Measurements from ENCODE around the gene UBA7. TPM values are rescaled to one million over a fixed set of nuclear protein-coding genes. Genes with fewer than 3 reads are reported as not detected.
A peak's percentile ranks its signal among the peaks of the same experiment; 100 is the strongest.

The UBA7 gene
- total RNA-seq, 2 donors from 2014 or later: 11.3 to 12.2 TPM

- no peak for TF ChIP-seq CTCF (IDR thresholded peaks at IDR 0.05)
- no peaks in the 10 kb centered on the region for H3K4me1 ChIP-seq
- no peaks in the 10 kb centered on the region for H3K27me3 ChIP-seq
- no peak overlapping the region for H3K27ac ChIP-seq
- no peaks in the 10 kb centered on the region for H3K36me3 ChIP-seq
- H3K9me3 ChIP-seq: no peaks in the 10 kb centered on the region
- no peak overlapping the region for H3K4me3 ChIP-seq
- DNase-seq (ENCODE audit: low spot score): no peak
These were observed 41.0 kb downstream of the UBA7 start for GRCh38 chr3:49772703-49773102.

GRCh38 chr3:49771340-49771938, 42.3 kb downstream of the UBA7 start:
- Histone ChIP-seq H3K36me3 (no peaks in the 10 kb centered on the region), H3K4me1 (no peaks in the 10 kb centered on the region), H3K9me3 (no peaks in the 10 kb centered on the region), H3K27me3 (no peaks in the 10 kb centered on the region), H3K27ac (no peak overlapping the region), H3K4me3 (no peak overlapping the region)
- DNase-seq (ENCODE audit: low spot score): no peak
- no peak for TF ChIP-seq CTCF (IDR thresholded peaks at IDR 0.05)

GRCh38 chr3:49769926-49770325, 43.8 kb downstream of the UBA7 start:
- no peaks in the 10 kb centered on the region for H3K36me3 ChIP-seq
- no peaks in the 10 kb centered on the region for H3K27me3 ChIP-seq
- DNase-seq (ENCODE audit: low spot score): no peak
- no peaks in the 10 kb centered on the region for H3K4me1 ChIP-seq
- H3K9me3 ChIP-seq: no peaks in the 10 kb centered on the region
- H3K27ac ChIP-seq: no peak overlapping the region
- H3K4me3 ChIP-seq: no peak overlapping the region
- TF ChIP-seq CTCF (IDR thresholded peaks at IDR 0.05): no peak

GRCh38 chr3:49769286-49769915, 44.4 kb downstream of the UBA7 start:
- no peak for TF ChIP-seq CTCF (IDR thresholded peaks at IDR 0.05)
- no peak for DNase-seq (ENCODE audit: low spot score)

GRCh38 chr3:49763981-49764380, 49.8 kb downstream of the UBA7 start:
- TF ChIP-seq CTCF (IDR thresholded peaks at IDR 0.05): no peak
- Histone ChIP-seq H3K4me1 (no peaks in the 10 kb centered on the region), H3K27ac (no peak overlapping the region), H3K36me3 (no peaks in the 10 kb centered on the region), H3K9me3 (no peaks in the 10 kb centered on the region), H3K27me3 (no peaks in the 10 kb centered on the region), H3K4me3 (no peak overlapping the region)
- DNase-seq (ENCODE audit: low spot score): no peak

More at GRCh38 chr3:49769286-49769915, 44.4 kb downstream of the UBA7 start:
- Histone ChIP-seq H3K36me3 (no peaks in the 10 kb centered on the region), H3K27me3 (no peaks in the 10 kb centered on the region), H3K4me1 (no peaks in the 10 kb centered on the region), H3K27ac (no peak overlapping the region), H3K4me3 (no peak overlapping the region), H3K9me3 (no peaks in the 10 kb centered on the region)

GRCh38 chr3:49761661-49762060, 52.1 kb downstream of the UBA7 start:
- peak; percentile 23 for DNase-seq (ENCODE audit: low spot score)
- H3K9me3 ChIP-seq: no peaks in the 10 kb centered on the region
- no peak overlapping the region for H3K4me3 ChIP-seq
- TF ChIP-seq CTCF (IDR thresholded peaks at IDR 0.05): no peak
- no peaks in the 10 kb centered on the region for H3K36me3 ChIP-seq
- no peaks in the 10 kb centered on the region for H3K27me3 ChIP-seq
- no peak overlapping the region for H3K27ac ChIP-seq
- H3K4me1 ChIP-seq: no peaks in the 10 kb centered on the region
